ENCODE results near the gene C1QC.

- TF ChIP-seq, protein P1, sequence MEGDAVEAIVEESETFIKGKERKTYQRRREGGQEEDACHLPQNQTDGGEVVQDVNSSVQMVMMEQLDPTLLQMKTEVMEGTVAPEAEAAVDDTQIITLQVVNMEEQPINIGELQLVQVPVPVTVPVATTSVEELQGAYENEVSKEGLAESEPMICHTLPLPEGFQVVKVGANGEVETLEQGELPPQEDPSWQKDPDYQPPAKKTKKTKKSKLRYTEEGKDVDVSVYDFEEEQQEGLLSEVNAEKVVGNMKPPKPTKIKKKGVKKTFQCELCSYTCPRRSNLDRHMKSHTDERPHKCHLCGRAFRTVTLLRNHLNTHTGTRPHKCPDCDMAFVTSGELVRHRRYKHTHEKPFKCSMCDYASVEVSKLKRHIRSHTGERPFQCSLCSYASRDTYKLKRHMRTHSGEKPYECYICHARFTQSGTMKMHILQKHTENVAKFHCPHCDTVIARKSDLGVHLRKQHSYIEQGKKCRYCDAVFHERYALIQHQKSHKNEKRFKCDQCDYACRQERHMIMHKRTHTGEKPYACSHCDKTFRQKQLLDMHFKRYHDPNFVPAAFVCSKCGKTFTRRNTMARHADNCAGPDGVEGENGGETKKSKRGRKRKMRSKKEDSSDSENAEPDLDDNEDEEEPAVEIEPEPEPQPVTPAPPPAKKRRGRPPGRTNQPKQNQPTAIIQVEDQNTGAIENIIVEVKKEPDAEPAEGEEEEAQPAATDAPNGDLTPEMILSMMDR (IDR thresholded peaks at IDR 0.05; ENCODE audit: low read depth, low read length), result no peak
- TF ChIP-seq EZH2phosphoT487 (IDR thresholded peaks at IDR 0.05; ENCODE audit: low read depth), result no peak
Measured at GRCh38 chr1:22619798-22620197, 23.6 kb upstream of the C1QC start.
